KG1 (cell line): ENCODE measurements around the gene NFE2.
"Not testable (repeated sequence)": the region's sequence is repeated elsewhere in the genome, so short reads cannot be mapped to it uniquely, and the experiment has no call there.

Source experiments
- DNase-seq: peaks from one replicate; lab custom pipeline; 2025; lab: John Stamatoyannopoulos, UW

Gene NFE2

DNA sequence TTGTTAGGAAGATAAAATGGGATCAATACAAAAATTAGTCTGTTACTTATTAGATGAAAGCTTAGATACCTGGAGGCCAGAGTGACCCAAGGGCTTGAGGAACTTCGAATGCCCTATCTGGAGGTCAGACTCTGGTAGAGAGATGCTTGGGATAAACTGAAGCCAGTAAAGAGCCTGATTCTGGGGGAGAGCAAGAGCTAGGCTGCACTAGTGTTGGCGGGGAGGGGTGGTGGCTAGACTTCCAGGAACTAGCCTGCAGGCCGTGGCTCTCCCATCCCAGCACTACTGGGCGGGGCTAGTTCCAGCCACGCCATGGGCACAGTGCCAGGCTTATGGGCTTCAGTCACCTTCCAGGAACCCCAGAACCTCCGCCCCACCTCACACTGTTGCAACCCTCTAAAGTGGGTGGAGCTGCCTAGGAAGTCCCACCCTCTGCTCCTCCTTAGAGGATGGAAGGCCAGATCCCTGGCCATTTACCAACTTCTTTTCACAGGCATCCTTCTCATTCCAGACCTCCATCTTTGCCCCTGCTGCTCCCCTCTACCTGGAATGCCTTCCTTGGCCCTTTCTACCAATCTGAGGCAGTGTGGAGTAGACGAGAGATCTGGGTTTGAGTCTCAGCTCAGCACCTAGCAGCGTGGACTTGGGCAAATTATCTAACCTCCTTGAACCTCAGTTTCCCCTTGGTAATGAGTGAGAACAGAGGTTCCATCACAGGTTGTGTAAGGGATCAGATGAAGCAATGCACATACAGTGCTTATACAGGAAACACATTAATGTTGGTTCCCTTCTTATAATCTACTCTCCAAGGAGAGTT, 6.3 kb upstream of the NFE2 start:
- peak; percentile 47 for DNase-seq

DNA sequence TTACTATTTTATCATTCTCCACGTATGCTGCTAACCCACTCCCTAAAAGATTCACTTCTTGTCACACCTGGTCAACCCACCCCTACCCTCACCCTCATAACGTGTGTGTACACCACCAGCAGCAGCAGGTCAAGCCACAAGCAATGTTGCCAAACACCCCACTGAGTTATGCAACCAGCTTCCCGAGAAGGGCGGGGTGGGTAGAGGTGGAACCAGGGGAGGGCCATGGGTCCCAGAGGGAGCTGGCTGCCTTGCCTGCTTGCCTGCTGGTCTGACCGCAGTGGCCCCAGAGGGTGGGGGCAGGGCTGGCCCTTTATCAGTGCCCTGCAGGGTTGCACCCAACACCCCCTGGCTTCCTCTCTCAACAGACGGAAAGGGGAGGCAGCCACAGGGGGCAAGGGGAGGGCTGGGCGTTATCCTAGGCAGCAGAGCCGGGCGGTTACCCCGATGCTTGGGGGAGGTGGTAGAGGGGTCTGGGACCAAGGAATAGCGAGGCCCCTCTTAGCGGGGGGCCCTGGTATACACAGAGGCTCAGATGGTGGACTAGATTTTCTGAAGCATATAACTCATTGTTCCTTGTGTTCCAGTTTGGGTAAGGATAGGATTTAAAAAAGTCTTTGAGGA, 3.5 kb upstream of the NFE2 start:
- DNase-seq = peak; percentile 54

DNA sequence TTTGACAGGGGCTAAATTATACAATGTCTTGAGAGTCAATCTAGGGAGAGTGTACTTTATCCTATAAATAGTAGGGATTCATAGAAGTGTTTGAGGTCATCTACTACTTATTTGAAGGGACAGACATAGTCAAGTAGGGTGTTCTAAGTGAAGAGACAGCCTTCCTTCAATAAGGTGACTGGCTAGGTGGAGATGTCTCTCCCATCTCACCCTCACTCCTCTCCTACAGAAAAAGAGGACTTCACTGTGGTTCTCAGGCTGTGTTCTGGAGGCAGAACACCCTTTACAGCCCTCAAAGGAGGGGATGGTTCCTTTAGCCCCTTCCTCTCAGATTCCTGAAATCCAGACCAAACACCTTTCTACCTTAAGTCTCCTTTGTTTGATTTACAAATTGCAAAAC, 2.8 kb upstream of the NFE2 start:
- DNase-seq = no peak

DNA sequence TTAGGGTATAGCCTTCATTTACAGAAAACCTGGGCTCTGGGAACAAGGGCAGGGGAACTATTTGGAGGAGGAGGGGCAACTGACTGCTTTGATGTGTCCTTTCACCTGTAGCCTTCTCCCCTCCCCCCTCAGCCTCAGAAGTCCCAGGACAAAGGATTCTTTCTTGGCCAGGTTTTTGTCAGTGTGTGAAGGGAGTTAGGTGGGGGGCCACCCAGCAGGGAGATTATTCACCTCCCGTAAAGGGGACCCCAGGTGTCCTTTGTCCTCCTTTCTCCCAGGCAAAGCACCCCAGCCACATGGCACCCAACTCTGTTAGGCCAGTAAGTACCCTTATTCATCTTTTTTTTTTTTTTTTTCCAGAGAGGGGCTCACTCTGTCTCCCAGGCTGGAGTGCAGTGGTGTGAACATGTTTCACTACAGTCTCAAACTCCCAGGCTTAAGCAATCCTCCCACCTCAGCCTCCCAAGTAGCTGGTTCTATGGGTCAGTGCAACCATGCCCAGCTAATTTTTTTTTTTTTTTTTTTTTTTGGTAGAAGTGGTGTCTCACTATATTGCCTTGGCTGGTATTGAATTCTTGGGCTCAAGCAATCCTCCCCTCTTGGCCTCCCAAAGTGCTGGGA, 723 bp upstream of the NFE2 start:
- DNase-seq = no peak

DNA sequence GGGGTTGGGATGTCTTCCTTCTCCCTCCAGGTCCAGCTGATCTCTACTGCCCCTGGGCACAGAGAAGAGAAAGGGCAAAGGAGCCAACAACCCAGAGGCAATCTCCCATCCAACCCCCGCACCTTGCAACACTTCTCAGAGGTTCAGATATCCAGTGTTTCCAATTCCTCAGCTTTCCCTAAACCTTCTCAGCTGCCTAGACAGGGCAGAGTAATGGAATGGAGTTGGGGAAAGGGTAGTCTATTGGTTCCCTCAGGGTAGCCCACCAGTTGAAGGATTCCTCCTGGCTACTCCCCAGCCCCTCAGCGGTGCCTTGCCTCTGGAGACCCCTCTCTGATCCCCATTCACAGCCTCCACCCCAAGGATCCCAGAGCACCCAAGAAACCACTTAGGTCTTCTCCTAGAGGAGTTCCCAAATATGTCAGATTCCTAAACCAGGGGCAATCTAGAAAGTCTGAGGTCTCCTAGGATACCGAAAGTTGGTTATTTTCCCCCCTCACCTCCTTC, 537 bp downstream of the NFE2 start:
- DNase-seq = no peak

DNA sequence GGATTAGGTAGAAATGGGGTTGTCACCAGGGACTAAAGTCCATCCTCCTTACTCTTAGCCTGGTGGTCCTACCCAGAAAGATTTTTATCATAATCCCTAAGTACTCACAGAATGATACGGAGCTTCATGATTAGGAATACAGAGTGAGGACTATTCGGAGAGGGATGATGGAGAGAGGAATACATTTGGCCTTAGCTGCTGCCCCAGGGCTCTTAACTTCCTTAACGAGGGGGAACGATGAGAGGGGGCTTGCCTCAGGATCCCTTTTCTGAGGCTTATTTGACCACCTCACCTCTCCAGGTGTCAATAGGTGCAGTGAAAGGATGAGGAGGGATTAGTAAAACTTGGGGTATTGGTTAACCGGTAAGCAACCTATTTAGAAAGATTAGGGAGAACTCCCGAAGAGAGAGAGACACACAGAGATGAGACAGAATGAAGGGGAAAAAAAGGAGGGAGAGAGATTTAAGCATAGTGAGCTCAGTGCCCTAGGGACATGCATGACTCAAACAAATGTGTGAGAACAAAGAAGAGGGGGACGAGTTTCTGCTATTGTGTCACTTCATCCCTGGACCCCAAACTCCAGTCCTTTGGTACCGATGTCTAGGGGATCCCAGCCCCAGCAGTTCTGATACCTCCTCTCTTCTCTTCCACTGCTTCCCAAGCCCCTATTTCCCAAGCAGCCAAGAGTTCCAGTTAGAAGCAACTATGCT, 1.1 kb downstream of the NFE2 start:
- no peak for DNase-seq

DNA sequence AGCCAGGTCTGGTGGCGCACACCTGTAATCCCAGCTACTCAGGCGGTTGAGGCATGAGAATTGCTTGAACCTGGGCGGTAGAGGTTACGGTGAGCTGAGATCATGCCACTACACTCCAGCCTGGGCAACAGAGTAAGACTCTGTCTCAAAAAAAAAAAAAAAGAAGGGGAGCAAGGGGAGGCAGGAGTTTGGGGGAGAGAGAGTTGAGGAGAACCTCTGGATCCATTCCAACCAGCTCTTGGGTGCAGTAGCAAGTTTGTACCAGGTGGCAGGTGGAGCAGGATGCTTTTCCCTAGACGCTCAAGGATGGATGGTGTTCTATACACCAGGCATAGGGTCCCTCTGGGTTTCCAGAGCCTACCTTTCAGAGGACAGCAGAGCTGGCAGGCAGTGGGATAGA, 1.9 kb downstream of the NFE2 start:
- DNase-seq = no peak

DNA sequence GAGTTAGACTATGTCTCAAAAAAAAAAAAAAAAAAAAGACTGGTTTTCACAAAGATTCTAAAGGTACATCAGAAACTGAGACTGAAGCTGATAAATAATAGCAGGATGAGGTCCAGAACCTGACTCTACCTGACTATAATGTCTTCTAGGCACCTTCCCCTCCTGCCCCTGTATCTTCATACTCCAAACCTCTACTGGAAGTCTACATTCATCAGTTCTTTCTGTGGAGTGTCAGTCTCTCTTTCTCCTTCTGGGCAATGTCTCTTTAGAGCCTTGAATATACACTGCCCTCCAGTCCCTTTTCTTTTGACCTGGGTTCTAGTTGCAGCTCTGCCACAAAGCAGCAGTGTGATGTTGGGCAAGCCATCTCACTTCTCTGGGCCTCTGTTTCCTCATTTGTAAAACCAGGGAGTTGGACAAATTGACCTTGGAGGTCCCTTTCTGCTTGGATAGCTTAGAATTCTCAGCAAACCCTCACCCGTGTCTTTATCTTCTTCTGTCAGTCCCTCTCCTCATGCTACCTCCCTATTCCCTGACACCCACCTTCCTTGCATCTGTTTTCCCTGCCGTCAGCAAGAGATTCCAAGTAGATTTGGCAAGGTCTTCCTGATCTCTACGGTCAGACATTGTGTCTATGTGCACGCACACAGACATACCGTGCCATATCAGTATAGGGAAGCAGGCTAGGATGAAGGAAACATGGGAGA, 4.3 kb downstream of the NFE2 start:
- DNase-seq = no peak

DNA sequence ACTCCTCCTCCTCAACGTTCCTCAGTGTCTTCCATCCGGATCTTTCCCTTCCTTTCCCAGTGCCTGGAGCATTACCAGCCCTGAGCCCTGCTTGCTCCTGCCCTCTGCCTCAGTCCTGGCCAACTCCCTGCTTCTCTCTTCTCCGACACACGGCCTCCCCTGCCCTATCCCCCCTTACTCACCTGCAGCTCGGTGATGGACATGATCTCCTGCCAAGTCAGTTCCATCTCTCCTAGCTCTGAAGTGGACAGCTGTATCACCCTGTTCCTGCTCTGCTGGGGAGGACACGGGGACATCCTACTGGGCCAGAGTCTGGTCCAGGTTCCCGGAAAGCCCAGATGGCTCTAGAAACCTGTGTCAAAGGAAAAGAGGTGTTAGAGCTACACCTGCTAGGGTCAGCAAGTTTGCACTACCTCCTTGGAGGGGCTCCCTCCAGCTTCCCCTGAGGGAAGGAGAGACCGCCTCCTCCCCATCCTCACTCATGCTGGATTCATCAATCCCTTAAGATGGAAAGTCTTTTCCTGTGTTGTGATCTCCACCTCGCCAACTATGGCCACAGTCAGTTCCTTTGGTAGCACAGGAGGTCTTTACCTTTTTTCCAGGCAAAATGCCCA, 5.8 kb downstream of the NFE2 start:
- DNase-seq = no peak

DNA sequence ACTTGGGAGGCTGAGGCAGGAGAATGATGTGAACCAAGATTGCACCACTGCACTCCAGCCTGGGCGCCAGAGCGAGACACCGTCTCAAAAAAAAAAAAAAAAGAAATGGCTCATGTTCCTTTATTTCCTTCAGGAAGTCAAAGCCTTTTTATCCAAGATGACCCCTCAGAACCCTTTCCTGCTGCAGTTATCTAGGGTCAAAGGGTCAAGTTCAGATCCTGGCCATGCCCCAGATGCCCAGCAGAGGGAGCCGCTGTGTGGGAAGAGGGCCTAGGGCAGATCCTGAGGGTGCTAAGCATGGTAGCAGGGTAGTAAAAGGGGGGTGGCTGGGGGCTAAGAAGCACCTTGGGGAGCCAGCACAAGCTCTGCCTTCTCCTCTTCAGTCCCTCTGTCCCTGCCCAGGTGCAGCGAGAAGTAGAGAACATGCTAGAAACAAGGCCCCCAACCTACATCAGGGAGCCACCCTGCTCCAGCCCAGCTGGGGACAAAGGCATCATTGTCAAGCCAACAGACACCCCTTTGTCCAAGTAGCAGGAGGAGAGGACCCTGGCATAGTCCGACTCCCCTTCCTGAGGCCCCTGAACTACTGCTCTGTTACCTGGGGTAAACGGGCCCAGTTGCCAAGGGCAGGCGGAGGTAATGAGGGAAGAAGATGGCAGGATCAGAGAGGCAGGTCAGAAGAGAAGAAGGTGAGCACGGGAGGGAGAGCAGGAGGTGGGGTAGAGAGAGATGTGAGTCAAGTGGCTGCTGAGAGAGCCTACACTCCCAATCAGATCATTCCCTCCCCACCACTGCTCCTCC, 6.5 kb downstream of the NFE2 start:
- no peak for DNase-seq

DNA sequence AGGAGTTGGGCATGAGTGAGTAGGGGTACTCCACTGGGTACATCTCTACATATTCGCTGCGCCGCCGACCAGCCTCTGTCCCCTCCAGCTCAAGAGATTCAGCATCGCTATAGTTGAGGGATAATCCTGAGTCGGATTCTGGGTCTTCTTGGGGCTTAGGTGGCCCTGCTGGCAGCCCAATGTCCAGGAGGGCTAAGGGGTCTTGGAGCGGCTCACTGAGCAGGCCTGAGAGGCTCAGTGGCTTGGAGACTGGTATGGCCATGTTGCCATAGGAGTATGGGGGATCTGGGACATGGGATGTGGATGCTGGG, 7.9 kb downstream of the NFE2 start:
- no peak for DNase-seq

DNA sequence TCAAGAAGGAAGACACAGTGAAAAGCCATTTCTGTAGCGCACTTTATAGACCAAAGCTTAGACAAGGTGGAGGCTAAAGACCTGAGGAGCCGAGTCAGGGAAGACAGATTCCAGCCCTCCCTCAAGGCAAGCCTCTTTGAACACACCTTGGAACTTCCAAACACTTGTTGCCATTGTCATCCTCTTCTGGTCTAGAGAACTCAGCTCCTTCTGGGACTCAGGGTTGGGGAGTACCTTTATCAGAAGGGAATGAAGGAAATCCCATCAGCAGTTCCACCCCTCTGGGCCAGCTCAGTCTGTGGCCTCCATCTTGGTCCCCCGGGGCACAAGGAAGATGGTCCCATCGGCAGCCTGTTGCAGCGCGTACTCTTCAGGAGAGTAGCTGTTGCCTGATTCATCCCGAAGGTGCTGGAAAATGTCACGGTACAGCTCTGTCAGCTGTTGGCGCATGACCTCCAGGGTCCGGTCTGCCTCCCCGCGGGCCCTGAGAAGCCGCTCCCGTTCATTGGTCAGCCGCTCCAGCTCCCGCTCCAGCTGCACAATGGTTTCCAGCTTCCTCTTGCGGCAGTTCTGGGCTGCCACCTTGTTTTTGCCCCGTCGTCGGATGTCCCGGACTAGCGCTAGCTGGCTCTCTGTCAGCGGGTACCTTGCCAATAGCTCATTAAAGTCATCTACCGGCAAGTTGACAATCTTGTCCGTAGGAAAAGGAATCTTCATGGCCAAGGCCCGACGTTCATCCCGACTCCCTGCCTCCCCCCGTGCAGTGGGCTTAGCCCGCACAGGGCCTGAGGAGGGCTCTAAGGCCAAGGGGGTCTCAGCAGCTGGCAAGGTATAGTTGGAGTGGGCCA, 8.5 kb downstream of the NFE2 start:
- no peak for DNase-seq

DNA sequence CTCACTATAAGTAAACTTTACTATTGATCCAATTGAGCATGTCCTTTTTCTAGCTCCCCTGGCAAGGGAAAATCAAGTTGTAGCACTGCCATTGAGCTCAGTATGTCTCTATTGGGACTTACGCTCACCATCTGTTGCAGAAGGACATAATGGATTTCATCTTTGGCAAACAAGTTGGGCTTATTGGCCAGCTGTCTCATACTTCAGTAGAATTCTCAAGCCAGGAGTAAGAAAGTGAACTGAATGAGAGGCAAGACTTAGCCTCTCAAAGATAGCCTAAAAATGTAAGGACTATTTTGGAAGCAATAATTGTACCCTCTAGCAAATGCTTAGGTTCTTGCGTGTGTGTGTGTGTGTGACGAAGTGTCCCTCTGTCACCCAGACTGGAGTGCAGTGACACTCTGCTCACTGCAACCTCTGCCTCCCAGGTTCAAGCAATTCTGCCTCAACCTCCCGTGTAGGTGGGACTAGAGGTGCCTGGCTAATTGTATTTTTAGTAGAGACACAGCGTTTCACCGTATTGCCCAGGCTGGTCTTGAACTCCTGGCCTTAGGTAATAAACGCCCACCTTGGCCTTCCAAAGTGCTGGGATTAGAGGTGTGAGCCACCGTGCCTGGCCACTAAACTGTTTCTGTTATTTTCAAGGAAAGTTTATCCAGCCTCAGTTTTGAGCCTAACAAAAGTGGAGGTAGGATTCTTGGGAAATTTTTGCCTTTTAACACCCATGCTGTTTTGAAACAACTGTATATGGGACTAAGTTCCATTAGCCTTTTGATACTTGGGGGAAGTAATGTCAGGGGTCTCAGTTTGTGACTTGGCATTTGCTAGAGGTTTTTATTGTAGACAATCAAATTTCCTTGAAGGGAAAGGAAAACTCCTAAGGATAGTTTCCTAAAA, 13.3 kb downstream of the NFE2 start:
- no peak for DNase-seq

DNA sequence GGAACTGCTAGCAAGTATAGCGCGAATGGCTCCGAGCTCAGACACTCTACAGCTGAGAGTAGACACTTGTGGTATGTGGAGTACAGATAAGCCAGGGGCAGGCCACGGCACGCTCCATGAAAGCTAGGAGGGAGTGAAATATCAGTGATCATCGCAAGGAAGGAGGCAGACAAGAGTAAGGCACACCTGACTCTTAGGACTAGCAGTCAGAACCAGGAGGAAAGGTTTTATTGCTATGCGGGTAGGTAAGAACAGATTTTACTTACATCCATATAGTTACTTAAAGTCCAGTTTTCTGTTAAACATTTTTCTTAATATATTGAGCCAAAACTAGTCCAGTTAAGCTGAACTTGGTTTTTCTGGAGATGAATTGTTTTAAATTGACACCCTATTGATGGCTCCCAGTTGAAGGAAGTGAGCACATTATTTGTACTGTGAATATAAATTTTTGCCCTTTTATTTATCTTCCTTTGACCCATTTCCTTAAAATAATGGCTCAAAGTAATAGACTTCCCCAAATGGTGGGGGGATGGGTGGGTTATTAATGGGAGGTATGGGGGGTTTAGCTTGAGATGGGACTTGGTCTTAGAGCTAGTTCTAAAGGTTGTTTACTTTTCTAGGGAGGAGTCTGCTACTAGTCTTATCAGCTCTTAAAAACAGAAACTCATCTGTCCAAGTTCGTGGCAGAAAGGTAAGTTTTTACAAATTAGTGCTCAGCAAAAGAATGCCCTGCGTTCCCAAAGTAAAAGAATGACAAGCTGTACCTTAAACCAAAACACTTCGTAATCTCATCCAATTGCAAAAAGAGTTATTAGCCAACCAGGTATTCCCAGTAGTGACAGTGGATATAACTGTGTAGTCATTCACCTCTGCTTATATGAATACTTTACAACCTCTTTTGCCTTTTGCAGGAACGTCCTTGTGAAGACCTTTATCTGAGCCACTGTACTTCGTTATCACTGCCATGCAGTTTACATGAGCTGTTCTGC, 14.5 kb downstream of the NFE2 start:
- DNase-seq = no peak

DNA sequence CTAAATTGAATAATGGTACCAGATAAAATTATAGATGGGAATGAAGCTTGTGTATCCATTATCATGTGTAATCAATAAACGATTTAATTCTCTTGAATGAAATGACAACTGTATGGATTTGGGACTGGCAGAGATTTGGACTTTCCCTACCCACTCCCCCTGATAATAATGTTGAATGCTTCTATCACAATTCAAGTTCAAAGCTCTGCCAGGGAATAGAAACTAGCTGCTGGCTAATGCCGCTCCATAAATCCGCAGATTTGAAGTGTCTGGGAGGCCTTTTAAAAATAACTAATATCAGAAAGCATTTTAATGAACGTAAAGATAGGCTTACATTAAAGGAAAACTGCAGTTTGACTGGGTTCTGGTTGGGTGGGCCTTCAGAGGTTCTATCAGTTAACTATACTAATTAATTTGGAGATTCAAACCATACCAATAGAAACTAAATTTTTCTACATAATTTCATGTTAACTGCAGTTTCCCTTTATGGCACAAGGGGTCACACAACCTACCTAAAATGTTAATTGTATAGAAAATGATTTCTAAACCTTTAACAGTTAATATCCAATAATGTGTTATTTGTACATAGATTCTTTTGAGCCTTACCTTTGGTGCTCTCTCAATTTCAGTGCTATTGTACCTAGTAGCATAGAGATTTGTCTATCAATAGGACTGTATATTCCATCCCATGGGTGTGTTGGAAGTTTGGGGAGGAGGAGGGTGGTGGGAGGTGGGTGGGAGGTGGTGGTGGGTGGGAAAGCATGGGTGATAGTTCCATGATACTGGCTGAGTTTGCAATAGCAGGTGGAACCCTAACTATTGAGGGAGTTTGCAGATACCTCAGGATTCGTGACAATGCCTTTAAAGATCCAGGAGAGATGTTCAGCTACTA, 15.4 kb downstream of the NFE2 start:
- no peak for DNase-seq

DNA sequence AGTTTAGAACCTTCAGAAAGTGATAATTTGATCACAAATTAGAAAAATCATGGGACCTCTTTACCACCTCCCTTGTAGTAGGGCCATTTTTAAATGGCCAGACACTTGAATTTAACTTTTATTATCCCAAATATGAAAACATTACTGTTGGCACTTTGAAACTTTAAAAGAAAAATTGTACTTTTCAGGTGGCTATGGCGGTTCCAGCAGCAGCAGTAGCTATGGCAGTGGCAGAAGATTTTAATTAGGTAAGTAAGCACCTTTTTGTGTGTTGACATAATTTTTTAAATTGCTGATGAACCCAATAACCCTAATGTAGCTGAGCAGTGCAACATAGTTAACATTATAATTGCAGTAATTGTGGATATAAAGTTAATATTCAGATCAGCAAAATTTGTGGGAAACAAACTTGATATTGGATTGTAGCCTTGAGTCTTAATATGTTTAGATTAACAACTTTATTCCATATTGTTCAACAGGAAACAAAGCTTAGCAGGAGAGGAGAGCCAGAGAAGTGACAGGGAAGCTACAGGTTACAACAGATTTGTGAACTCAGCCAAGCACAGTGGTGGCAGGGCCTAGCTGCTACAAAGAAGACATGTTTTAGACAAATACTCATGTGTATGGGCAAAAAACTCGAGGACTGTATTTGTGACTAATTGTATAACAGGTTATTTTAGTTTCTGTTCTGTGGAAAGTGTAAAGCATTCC, 16.6 kb downstream of the NFE2 start:
- DNase-seq = not testable (repeated sequence)
